GM19043 (cell line): ENCODE results near the gene GINS2.

ENCODE experiments used
- ATAC-seq: cut with Tn5 transposase; IDR thresholded peaks from one replicate; pipeline ENCODE4 v1.9.1; 2021; ENCODE audit warnings: low read depth; ENCODE audit not compliant: unreplicated experiment

Gene GINS2

DNA sequence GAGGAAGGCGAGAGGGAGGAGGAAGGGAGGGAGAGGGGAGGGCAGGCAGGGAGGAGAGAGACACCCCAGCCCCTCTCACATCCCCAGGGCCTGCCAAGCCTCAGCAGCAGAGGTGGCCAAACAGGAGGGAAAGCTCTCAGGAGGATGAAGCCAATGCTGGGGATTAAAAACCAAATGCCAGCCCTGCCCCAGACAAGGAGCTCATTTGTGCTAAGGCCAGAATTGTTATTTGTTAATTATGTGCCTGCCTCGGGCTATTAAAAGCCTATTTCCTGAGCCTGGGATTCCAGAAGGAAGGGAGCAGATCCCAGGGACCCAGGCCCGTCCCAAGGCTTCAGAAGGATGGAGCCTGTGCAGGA is 27.9 kb upstream of the GINS2 start:
- no peak for ATAC-seq

DNA sequence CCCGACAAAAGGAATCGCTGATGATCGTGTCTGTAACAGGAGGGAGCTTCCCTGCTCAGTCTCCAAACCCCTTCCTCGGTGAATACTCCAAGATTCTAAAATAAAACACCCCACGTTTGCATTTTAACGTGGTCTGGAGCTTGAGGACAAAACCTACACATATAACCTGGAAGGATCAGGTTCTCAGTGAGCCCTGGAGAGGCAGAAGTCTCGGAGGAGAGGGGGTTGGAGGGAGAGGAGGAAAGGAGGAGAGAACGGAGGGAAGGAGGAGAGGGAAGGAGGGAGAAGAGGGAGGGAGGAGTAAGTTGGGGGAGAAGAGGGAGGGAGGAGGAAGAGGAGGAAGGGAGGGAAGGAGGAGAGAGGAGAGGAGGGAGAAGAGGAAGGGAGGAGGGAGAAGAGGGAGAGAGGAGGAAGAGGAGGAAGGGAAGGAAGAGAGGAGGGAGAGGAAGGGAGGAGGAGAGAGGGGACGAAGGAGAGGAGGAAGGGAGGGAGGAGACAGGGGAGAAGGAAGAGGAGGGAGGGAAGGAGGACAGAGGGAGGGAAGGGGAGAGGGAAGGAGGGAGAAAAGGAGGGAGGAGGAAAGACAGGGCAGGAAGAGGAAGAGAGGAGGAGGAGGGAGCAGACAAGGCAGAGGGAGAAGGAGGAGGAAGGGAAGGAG is 27.4 kb upstream of the GINS2 start:
- no peak for ATAC-seq

DNA sequence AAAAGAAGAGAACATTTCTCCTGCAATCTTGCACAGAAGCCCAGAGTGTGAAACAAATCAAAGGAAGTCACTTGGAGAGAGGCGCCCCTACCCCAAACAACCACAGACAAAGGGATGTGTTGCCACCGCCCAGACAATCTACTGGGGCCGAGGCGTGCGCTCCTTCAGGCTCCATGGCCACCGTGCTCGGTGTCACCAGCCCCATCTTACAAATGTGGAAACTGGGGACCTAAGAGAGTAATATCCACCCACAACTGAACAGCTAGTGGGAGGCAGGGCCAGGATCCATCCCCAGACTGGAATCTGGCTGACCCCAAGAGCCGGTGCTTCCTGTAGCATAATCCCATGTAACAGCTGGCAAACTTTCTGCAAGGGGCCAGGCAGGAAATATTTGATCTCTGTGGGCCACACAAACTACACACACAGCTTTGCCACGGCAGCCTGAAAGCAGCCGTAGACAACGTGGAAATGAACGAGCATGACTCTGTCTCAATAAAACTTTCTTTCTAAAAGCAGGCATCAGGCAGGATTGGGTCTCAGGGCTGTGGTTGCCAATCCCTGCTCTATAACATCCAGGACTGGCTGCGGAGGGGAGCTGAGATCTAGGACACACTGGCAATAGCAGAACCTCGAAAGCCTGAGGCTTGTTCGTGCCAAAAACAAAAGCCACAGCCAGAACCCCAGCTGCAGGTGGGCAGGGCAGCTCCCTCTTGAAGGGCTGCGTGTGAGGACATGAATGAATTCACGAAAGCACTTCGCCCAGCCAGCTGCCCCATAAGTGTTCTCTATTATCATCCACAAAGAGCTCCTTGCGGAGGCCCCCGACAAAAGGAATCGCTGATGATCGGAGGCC is 26.6 kb upstream of the GINS2 start:
- no peak for ATAC-seq

DNA sequence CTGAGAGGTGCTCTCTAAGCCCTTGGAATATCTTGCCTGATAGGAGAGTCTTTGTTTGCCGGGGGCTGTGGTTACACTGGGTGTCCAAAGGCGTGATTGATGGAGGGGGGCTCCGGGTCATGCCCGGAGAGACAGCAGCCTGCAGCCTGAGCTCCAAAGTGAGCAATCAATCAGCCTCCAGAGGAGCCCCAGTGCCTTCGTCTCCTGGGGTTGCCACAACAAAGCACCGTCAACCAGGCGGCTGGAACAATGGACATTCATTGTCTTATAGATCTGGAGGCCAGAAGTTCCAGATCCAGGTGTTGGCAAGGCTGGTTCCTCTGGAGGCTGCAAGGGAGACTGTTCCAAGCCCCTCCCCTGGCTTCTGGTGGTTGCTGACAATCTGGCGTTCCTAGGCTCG is 24.0 kb upstream of the GINS2 start:
- ATAC-seq, result no peak

DNA sequence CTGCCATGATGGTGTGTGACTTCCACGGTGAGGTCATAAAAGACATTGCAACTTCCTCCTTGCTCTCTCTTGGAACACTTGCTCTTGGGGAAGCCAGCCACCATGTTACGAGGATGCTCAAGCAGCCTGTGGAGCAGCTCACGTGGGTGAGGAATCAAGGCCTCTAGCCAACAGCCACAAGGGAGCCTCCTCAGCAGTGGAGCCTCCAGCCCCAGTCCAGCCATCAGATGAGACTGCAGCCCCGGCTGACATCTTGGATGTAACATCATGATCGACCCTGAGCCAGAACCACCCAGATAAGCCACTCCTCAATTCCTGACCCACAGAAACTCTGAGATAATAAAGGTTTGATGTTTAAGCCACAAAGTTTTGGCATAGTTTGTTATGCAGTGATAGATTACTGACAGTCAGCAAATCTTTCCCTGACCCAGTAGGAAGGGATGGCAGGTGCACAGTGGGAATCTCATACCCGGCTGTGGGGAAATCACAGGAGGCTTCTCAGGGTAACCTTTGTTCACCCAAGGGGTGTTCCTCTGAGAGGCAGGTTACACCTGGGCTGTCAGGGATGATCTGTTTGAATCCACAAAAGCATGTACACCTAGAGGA is 23.3 kb upstream of the GINS2 start:
- ATAC-seq, result no peak

DNA sequence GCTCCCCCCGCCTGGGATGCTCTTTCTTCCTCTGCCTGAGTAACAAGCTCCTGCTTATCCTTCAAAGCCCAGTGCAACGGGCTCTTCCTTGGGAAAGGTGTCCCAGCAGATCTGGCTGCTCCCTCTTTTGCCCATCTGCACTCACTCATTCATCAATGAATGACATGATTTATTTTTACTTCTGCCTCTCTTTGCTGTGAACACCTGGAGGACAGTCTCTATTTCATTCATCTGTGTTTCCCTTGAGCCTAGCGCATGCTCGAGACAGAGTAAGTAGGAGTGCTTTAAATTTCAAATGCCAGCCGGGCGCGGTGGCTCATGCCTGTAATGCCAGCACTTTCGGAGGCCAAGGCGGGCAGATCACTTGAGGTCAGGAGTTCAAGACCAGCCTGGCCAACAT is 22.0 kb upstream of the GINS2 start:
- no peak for ATAC-seq

DNA sequence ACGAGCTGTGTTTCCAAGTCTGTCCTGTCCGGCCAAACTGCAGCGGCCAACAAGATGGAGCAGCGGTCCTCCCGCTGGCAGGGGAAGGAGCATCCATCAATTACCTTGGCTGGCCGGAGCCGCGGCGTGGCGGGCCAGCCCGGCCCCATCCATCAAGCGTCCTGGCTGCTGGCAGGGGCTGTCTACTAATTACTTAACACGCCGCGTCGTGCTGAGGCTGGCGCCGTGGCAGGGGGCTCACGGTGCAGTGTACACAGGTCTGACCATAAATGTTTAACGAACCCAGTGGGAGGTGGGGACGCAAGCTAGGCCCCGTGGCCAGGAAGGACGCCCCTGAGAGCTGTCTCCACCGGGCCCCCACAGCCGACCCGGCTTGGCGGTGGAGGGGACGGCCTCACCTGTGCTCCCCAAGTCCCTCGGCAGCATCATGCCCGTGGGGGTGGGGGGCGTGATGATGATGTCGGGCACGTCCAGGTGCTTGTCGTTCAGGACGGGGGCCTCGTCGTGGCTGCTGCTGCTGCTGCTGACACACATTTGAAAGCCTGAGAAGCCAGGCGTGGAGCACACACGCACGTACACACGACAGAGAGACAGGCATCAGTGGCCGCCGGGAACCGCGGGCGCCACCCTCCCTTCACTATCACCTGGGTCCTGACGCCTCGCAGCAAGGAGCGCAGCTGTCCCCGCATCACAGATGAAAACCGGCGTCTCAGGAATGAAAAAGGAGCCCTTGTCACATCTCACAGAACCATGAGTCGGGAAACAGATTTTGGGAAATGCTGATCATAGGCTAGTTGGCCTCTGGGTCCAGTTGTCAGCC is 21.2 kb upstream of the GINS2 start:
- ATAC-seq, result no peak

DNA sequence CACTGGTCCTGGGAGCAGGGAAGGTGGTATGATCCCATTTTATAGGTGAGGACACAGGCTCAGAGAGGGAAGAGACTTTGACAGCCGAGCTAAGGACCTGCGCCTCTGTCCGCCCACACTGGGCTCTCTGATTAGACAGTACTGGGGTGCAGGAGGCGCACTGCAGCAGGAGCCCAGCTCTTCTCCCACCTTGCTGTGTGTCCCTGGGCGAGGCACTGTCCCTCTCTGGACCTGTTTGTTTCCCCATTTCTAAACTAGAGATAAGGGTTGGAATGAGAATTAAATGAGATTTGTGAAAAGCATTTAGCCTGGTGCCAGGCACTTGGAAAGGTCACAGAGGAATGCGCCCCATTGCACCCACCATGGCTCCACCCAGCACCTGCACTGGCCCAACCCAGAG is 19.6 kb upstream of the GINS2 start:
- ATAC-seq, result no peak

DNA sequence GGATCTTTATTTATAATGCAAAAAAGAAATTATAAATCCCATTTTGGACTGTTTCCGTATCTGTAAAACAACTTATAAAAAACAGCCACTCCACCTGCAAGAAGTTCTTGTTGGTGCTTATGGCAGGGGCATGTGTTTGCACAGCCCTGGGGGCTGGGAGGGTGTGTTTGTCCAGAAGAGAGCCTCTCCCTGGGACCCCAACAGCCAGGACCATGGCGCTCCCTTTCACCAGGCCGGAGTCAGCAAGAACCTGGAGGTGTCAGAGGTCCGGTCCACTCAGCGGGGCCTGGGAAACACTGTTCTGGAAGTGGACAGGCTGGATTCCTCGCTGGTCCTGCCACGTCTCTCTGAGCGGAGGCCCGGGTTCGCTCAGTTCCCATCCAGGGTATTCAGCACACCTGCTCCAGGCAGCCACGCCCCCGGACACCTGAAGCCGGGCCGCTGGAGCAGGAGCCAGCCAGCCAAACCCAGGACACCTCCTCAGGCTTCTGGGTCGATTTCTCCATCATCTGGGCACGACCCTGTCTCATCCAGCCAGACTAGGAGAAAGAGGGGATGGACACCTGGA is 18.9 kb upstream of the GINS2 start:
- ATAC-seq, result no peak

DNA sequence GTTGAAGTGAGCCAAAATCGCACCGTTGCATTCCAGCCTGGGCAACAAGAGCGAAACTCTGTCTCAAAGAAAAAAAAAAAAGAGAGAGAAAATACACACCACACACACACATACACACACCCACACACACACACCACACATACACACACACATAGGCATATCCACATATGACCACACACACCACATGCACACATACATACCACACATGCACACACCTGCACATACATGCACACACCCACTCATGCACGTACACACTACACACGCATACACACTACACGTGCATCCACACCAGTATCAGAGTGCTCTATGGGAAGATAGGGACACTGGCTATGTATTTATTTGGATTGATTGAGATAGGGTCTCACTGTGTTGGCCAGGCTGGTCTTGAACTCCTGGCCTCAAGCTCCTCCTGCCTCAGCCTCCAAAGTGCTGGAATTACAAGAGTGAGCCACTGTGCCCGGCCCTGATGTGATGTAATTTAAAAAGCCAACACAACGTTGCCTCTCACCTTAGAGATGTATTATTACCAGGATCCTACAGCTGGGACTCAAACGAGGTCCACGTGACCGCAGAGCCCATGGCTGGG is 17.8 kb upstream of the GINS2 start:
- ATAC-seq, result no peak

DNA sequence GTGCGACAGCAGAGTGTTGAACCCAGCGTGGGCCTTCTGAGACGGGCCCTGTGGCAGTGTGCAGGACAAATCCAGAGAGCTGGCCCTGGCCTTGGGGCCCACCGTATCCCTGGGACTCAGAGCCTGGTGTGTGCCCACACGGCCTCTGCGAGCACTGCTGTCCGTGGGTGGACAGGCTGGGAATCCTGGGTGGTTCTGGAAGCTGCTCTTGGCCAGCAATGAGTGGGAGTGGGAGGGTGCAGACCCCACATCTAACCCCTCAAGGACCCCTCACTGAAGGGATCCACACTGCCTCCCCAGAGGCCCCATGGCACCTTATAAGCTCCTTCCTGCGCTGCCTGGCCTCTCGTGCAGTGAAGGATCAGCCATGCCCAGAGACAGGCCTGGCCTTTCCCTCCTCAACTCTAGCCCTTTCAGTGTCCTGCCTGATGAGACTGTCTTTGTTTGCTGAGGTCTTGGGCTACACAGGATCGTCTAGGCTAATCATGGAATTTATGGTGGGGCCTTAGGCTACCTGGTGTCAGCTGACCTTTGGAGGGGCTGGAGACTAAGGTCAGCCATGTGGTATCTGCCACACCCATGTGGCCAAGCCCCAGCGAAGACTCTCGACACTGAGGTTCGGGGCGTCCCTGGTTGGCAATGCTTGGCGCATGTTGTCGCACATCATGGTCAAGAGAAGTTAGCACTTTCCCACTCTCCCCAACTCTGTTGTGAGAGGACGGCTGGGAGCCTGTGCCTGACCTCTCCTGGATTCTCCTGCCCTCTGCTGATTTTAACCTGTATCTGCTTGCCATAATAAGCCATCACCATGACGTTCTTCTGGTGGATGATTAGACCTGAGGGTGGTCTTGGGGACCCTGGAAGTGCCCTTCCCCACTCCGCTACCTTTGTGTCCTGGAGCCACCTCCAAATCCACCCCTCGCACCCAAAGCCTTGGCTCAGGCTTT is 16.4 kb upstream of the GINS2 start:
- ATAC-seq, result no peak

DNA sequence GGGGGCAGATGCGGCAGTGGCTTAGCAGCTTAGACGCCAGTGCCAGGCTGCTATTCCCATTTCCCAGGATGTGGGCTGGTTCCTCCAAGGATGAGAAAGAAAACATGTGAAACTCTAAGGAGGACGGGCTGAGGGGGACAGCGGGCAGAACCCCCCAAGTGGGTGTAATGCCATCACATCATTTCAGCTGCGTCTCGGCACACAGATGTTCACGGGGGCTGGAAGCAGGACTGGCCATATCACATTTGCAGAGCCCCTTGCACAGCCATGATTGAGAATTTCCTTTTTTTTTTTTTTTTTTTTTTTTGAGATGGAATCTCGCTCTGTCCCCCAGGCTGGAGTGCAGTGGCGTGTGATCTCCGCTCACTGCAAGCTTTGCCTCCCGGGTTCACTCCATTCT is 15.3 kb upstream of the GINS2 start:
- ATAC-seq, result no peak

DNA sequence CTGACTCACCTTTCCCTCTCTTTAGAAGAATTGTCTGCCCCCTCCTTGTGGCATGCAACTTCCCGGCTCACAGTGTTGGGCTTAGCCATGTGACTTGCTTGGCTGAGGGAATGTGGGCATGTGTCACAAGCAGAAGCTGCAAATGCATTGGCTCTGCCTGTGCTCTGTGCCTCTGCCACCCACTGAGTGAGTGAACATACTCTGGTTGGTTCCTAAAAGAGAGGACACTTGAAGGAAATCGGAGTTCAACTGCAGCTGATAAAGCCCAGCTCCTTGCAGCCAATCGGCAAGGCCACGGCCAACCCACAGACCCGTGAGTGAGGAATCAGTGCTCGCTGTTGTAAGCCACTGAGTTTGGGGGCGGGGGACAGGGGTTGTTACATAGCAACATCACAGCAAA is 10.9 kb upstream of the GINS2 start:
- ATAC-seq, result no peak

DNA sequence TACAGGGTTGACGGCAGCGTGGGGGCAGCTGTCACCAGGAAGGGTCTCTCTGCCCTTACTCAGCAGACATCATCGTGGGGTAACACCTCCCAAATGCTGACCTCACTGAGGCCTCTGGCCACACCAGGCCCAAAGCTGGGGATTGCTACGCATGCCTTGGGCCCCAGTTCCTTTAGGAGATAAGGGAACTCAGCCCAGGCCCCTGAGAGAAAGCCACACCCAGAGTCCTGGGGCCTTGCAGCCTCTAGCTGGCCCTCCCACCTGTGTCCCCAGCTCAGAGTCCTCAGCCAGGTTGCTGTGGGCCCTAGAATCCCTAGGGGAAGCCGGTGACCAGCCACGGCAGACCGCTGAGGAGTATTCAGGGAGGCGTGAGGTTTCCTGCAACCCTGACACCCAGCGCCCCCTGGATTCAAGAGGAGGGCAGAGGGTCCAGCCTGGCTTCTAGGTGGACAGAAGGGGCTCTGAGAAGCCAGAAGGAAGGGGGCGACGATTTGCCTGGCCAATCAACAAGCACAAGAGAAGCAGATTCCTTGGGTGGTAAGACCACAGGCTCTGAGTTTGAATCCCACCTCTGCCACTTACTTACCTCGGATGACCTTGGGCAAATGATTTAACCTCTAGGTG is 10.3 kb upstream of the GINS2 start:
- ATAC-seq, result no peak

DNA sequence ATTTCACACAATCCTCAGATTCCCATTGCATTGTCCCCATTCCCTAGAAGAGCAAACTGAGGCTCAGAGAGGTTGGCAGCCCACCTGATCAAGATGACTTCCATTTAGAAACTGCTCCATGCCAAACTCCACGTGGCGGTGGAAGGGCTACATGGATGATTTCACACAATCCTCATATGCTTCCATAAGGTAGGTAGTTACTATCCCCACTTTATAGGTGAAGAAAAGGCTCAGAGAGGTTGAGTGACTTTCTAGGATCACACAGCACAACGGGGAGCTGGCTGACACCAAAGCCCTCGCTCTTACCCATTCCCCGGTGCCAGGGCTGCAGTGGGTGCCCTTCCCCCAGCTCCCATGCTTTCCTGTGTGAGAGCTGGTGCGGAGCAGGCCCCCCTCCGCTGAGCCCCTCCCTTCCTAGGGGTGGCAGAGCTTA is 9.7 kb upstream of the GINS2 start:
- ATAC-seq, result no peak

DNA sequence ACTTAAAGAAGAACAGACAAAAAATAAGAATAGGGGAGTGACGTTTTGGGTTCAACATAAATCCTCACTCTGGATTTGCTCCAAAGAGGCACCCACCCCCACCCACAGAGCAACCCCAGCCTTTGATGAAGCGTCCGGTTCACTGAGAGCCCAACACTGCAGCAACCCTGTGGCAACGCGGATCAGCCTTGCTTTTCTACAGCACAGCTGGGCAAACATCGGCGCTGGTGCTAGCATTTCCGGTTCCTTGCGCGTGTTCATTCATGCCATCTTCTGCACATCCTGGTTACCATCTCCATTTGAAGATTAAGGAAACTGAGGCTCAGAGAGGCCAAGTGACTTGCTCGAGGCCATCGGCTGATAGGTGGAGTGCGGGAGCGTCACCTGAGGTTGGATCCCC is 8.7 kb upstream of the GINS2 start:
- ATAC-seq, result no peak

DNA sequence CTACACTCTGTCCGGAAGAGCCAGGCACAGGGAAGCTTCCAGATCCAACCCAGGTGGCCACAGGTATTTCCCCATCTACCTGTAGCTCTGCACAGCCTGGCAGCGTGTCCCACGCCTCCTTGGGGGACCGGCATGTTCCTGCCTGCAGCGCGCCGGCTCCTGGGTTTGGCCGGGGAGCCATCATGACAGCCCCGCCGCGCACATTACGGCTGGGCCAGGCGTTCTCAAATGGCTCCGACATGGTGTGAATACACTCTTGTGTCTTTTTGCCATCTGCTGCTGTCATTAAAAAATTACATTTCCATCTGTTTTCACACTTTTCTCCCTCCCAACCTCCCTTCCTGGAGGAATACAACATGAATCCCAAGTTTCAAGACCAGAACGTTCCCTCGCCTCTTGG is 8.0 kb upstream of the GINS2 start:
- no peak for ATAC-seq

DNA sequence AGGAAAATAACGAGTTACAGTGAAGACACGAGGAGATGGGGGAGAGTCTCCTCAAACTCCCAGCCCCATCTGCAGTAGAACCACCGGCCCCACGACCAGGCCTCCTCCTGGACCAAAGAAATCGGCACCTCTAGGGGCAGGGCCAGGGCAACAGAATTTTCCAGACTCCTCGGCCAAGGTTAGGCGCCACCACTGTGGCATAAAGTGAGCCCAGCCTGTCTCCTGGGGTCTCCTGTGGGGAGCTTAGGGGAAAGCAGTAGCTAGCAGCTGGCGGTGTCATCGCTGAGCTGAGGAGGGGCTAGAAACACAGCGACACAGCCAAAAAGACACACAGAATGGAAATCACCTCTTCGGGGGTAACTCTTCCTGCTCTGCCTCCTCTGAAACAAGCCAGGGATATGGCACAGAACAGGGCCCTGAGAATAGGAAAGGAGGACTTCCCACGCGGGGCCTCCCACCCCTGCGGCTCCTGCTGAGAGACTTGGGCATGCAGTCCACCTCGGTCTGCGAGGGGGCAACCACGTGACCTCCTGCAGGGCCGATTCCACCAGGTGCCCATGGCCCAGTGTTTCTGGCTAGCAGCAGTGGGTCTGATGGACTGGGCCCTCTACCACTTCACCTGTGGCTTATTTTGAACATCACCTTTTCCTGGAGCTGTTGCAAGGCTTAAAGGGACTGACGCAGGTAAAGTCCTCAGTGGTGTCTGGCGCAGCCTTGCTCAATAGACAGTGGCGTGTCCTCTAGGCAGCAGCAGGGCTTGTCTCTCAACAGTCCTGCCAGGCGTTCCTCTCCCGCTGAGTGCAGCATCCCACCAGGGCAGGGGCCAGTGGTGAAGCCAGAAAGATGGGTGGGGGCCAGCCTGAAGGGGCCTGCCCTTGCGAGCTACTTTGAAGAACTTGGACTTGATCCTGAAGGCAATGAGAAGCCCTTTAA is 6.7 kb upstream of the GINS2 start:
- ATAC-seq, result no peak
